Measurements from ENCODE around the gene IL32.

The IL32 gene

GRCh38 chr16:3027983-3028715, 37.3 kb upstream of the IL32 start:
- DNase-seq (ENCODE audit: low spot score): peak; percentile 88

GRCh38 chr16:3028716-3029319, 36.6 kb upstream of the IL32 start:
- no peak for DNase-seq (ENCODE audit: low spot score)

GRCh38 chr16:3029491-3030221, 35.8 kb upstream of the IL32 start:
- peak; percentile 30 for DNase-seq (ENCODE audit: low spot score)

DNA sequence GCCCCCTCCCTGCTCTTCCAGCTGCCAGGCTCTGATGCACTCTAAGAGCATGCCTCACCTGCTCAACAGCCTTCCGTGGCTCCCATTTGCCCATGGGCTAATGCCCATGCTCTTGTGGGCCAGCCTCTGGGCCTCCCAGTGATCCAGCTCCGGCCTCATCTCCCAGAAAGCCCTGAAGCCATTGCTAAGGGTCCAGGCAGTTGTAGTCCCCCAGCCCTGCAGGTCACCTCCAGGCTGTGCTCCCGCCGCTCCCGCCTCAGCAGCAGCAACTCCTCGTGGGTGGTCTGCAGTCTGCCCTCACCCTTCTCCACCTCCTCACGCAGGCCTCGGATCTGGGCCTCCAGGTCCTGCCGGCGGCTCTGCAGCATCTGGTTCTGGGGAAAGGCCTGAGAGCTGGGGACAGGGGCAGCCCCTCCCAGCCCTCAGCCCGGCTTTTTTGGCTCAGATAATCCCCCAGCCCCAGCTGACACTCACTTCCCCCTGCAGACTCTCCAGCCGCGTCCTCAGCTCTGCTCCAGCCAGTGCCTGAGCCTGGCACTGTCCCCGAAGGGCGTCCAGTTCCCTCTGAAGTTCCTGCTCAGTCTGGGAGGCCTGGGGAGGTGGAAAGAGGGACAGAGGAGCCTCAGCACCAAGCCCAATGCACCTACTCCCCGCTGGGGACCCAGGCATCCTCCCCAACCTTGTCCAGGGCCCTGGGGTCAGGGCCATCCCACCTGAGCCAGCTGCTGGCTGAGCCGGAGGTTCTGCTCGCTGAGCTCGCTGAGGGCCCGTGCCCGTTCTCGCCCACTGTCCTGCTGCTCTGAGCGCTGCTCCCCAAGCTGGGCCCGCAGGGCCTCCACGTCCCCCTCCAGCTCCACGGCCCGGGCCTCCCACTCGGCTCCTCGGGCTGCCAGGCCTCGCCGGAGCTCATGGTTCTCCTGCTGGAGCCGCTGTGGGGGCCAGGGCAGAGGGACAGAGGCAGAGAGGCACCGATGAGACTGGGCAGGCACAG, 34.9 kb upstream of the IL32 start:
- no peak for DNase-seq (ENCODE audit: low spot score)

- no peak for DNase-seq (ENCODE audit: low spot score)
Measured at GRCh38 chr16:3032624-3033023, 32.8 kb upstream of the IL32 start.

DNA sequence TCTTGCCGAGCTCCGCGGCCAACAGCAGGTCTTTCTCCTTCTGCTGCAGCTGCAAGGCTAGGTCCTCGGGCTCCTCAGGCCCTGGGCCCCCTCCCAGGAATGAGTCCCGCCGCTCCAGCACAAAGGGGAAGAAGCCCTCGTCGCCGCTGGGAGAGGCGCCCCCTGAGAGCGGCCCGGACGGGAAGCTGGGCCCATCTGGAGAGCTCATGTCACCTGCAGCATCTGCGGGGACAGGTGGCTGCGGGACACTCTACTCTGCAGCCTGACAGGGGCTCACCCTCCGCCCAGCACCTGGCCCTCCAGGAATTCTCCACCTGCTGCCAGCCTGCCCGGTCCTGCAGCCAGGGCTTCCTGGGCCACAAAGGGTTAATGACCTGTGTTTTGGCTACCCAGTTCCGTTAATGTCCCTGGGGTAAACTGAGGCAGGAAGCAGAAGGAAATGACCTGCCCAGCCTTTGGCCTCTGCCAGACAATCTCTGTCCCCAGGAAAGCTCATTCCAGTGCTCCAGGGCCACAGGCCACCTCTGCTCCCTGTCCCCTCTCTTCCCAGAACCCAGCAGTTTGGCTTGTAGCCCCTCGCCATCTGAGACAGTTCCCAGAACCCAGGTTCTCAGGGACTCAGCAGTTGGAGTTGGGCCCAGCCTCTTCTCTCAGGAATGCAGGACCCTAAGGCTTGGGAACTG, 30.0 kb upstream of the IL32 start:
- no peak for DNase-seq (ENCODE audit: low spot score)

DNA sequence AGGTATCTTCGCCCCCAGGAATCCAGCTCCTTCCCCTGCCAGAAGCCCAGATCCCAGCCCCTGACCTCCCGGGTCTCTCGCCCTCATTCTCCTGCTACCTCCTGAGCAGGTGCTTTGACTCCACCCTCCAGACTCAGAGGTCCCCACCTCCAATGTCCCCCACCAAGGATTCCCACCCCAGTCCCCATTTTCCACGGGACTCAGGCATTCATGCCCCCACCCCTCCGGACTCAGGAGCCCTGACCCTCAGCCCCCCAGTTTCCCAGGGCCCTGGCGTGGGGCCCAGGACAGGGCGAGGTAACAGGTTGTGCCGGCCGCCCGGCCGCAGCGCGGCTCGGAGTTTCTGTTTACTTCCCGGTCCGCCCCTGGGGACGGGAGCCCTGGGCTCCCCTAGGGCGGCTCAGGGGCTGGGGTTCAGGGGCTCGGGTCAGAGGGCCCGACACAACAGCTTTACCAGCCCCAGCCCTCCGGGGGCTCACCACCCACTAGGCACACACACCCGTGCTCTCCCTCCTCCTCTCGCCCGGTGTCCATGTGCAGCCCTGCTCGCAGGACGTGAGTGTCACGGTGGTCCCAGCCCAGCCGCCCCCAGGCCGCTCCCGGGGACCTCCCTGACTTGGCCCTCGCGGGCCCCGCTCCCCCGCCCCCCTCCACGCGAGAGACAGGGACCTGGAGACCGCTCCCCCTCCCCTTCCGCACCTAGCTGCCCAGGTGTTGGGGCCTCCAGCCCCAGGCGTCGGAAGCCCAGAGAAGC, 29.3 kb upstream of the IL32 start:
- no peak for DNase-seq (ENCODE audit: low spot score)

DNA sequence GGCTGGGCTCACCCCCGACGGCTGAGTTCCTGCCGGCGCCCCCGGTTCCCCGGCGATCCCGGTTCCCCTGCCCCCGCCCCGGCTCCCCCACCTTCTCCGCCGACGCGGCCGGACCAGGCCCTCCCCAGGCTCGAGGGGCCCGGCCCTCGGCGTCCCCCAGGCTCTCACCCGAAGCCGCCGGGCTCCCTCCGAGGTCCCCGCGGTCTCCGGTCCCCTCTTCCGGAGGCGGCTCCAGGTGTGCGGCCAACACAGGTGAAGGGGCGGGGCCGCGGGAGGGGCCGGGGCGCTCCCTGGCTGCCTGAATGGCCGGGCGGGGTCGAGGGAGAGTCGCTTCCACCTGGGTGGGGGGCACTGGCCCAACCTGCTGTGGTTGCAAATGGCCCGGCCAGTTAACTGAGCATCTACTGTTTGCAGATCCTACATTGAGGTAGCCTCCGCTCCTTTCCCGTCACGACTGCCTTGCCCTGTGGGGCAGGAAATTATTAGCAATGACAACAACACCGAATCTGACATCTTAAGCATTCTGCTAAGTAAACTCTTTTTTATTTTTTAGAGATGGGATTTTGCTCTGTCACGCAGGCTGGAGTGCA, 28.6 kb upstream of the IL32 start, which contains the start of gene BICDL2:
Gene BICDL2, minus strand, starts transcription at position 219 of the 590 bp plus-strand sequence. CDS start 1,448 bp downstream, outside the sequence.
- no peak for DNase-seq (ENCODE audit: low spot score)

DNA sequence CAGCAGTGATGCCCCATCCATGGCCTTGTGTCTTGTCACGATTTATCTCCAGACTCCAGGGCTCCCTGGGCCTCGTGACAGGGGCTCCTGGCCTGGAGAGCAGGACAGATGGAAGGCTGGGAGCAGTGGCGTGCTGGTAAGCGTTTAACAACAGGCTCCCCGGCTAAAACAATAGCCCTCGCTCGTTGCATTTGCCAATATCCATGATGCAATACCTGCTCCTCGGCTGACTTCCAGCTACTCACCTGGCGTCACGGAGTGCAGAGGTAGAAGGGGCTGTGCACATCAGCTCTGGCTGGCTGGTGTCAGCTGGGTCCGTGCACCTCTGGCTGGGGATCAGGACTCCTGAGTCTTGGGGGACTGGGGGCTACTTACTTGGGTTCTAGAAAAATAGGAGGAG, 27.2 kb upstream of the IL32 start:
- no peak for DNase-seq (ENCODE audit: low spot score)

DNA sequence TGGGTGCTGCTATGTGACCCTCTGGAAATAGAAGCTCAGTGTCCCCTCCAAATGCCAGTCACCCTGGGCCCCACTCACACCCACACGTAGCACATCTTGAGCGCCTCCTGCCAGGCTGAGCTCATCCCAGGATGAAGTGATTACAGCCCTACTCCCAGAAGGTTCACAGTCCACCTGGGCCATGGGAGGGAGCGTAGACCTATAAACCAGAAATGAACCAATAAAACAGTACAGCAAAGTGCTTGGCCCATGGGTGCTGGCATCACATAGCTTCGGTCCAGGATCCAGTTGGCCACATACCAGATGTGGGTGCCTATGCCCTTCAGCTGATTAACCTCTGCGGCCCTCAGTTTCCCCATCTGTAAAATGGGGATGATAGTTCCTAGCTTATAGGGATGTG, 26.5 kb upstream of the IL32 start:
- DNase-seq (ENCODE audit: low spot score): no peak

GRCh38 chr16:3042376-3042775, 23.1 kb upstream of the IL32 start:
- DNase-seq (ENCODE audit: low spot score): no peak

DNA sequence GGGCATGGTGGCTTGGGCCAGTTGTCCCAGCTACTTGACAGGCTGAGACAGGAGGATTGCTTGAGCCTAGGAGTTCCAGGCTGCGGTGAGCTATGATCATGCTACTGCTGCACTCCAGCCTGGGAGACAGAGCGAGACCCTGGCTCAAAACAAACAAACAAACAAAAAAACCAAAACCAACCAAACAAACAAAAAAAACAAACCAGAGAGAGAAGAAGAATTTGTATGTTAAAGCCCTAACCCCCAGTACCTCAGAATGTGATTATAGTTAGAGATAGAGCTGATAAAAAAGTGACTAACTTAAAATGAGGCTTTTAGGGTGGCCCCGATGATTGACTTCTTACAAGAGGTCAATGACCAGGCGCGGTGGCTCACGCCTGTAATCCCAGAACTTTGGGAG, 20.7 kb upstream of the IL32 start:
- no peak for DNase-seq (ENCODE audit: low spot score)

DNA sequence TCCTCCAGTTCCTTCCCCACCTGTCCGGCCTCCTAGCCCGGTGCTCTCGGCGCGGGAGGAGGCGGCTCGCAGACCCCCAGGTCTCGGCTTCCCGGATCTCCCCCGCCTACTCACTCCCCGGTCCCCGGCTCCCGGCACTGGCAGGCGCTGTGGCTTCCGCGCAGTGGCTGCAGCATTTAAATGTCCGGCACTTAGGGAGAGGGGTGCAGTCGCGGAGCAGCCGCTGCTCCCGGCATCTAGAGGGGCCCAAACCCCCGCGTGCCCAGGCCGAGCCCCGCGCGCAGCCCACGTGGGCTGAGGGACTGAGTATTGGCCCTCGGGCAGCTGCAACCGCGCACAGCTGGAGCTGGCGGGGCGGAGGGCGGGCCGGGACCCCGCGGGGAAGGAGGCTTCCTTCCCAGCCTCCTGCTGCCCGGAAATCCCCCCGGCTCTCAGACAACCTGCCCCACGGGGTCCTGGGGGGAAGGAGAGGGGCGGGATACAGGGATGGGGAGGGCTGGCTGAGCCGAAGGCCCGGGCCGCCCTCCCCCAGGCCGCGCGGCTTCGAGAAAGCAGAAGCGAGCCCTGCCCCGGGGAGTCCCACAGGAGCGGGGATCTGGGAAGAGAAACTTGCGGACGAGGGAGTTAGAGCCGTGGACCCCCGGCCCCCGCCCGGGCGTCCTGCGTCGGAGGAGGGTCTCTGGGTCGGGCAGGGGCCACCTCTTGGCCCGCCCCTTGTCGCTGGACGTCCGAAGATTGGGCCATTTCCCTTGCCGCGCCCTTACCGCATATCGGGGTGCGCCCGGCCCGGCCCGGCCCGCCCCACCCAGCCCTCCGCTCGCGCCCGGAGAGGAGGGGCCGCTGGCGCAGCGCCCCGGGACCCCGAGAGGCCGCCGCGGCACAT, 19.4 kb upstream of the IL32 start, which contains the start of gene MMP25:
Gene MMP25, plus strand, starts transcription at position 804 of the 883 bp plus-strand sequence. CDS start 357 bp downstream, outside the sequence.
- DNase-seq (ENCODE audit: low spot score): no peak

GRCh38 chr16:3046641-3047386, 18.6 kb upstream of the IL32 start:
- no peak for DNase-seq (ENCODE audit: low spot score)

DNA sequence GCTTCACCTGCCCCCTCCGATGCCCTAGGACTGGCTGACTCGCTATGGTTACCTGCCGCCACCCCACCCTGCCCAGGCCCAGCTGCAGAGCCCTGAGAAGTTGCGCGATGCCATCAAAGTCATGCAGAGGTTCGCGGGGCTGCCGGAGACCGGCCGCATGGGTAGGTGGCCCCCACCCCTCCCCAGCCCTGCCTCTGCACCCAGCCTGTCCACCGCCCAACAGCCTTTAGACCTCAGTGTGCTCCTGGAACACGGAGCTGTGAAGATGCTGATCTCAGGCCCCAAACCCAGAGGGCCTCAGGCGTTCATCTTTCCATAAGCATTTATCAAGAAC, 18.1 kb upstream of the IL32 start:
- no peak for DNase-seq (ENCODE audit: low spot score)

DNA sequence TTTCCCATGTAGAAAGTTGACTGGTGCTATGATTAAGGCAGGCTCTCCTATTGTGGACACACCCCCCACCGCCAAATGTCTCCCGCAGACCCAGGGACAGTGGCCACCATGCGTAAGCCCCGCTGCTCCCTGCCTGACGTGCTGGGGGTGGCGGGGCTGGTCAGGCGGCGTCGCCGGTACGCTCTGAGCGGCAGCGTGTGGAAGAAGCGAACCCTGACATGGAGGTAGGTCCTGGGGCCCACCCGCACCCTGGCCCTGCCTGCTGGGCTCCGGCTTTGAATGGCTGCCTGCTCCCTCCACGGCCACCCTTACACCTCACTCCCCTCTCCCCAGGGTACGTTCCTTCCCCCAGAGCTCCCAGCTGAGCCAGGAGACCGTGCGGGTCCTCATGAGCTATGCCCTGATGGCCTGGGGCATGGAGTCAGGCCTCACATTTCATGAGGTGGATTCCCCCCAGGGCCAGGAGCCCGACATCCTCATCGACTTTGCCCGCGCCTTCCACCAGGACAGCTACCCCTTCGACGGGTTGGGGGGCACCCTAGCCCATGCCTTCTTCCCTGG, 15.4 kb upstream of the IL32 start:
- DNase-seq (ENCODE audit: low spot score): no peak

DNA sequence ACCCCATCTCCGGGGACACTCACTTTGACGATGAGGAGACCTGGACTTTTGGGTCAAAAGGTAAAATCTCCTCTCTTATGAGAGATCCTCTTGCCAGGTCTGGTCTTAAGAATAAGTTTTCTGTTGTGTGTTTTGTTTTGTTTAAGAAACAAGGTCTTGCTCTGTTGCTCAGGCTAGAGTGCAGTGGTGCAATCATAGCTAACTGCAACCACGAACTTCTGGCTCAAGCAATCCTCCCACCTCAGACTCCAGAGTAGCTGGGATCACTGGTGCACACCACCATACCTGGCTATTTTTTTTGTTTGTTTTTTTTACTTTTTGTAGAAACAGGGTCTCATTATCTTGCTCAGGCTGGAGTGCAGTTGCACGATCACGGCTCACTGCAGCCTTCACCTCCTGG, 15.0 kb upstream of the IL32 start:
- DNase-seq (ENCODE audit: low spot score): no peak

DNA sequence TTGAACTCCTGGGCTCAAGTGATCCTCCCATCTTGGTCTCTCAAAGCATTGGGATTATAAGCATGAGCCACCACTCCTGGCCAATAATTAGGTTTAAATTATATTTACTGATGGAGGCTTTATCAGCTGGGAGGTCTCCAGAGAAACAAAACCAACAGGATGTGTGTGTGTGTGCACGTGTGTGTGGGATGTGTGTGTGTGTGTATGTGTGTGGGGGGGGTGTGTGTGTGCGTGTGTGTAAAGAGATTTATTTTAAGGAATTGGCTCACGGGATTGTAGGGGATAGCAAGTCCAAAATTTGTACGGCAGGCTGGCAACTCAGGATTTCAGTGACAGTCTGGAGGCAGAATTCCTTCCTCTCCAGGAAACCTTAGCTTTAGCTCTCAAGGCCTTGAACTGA, 14.4 kb upstream of the IL32 start:
- DNase-seq (ENCODE audit: low spot score): no peak
